Panc1 (cell line): ENCODE data around the gene SIRPA.

Source experiments
- CTCF ChIP-seq: fragments of 450-650 bp; IDR thresholded peaks from 2 replicates; pipeline ENCODE4 v1.5.1; 2017; ENCODE audit warnings: mild to moderate bottlenecking
- POLR2AphosphoS5 ChIP-seq: IDR thresholded peaks from 2 replicates; pipeline ENCODE4 v1.6.1; 2012; ENCODE audit warnings: mild to moderate bottlenecking, low read depth, low read length, moderate library complexity

GRCh38 chr20:1847780-1848179 is 47.4 kb upstream of the SIRPA start:
- TF ChIP-seq CTCF (no peak), POLR2AphosphoS5 (no peak)
